Measurements from ENCODE around the gene RBM28.

GRCh38 chr7:128356546-128357216, 13.0 kb upstream of the RBM28 start:
- TF ChIP-seq GATA2 (IDR thresholded peaks at IDR 0.05; ENCODE audit: low read depth, low read length) (no peak; the same call in 1 of the 2 replicates), GATA3 (IDR thresholded peaks at IDR 0.05; ENCODE audit: low read depth, low read length) (no peak)

Measured in SH-SY5Y (cell line).